Measurements from ENCODE around the gene SLC16A12. TPM values are rescaled to one million over a fixed set of nuclear protein-coding genes. Genes with fewer than 3 reads are reported as not detected.

The SLC16A12 gene
- total and polyA plus RNA-seq, 2 donors from 2014 or later, result 19.0 to 38.8 TPM

DNA sequence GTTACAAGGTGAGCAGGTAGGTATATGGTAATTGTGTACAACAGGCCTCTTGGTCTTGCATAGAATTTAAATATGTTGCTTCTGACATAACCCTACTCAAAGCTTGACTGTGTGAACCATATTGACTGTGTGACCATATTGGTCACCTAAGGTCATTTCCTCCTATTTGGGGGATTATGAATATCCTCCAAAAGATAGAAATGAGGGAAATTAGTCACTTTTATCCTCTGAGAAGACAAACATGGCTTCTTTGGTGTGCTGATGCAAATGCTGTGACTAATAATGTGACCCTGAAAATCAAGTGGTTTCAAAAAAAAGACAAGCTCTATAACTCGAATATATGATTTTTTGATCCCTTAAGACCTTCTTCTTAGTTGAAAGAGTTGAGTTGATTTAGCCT is 93.1 kb downstream of the SLC16A12 start:
- H3K4me1 ChIP-seq (ENCODE audit: control insufficient read depth in 2 of 3, insufficient read depth in 2 of 3, low read depth in 1 of 3, low read length in 3 of 3), result no peaks in the 10 kb centered on the region
- no peaks in the 10 kb centered on the region for H3K9me3 ChIP-seq (ENCODE audit: control insufficient read depth in 2 of 3, insufficient read depth in 1 of 3, low read length in 3 of 3)
- H3K27ac ChIP-seq (ENCODE audit: low read depth in 2 of 2, low read length in 2 of 2), result no peak overlapping the region
- H3K4me3 ChIP-seq (ENCODE audit: low read length in 3 of 3), result no peak overlapping the region
- DNase-seq (no peak), FAIRE-seq (no peak)
- intact Hi-C loops (cut with DNase I), result no loop called here
- no peak overlapping the region for H3K9ac ChIP-seq (ENCODE audit: low read length in 3 of 3)
- TF ChIP-seq, protein P1, sequence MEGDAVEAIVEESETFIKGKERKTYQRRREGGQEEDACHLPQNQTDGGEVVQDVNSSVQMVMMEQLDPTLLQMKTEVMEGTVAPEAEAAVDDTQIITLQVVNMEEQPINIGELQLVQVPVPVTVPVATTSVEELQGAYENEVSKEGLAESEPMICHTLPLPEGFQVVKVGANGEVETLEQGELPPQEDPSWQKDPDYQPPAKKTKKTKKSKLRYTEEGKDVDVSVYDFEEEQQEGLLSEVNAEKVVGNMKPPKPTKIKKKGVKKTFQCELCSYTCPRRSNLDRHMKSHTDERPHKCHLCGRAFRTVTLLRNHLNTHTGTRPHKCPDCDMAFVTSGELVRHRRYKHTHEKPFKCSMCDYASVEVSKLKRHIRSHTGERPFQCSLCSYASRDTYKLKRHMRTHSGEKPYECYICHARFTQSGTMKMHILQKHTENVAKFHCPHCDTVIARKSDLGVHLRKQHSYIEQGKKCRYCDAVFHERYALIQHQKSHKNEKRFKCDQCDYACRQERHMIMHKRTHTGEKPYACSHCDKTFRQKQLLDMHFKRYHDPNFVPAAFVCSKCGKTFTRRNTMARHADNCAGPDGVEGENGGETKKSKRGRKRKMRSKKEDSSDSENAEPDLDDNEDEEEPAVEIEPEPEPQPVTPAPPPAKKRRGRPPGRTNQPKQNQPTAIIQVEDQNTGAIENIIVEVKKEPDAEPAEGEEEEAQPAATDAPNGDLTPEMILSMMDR (IDR thresholded peaks at IDR 0.05; ENCODE audit: borderline replicate concordance, extremely low read depth, insufficient read depth), result no peak
- peaks cover 0 to 24% (median 6%) of the 10 kb centered on the region in 3 donors for H3K36me3 ChIP-seq (ENCODE audit: control insufficient read depth in 2 of 3, insufficient read depth in 3 of 3, low read length in 3 of 3)
- H3K27me3 ChIP-seq (ENCODE audit: control insufficient read depth, insufficient read depth, low read length), result no peaks in the 10 kb centered on the region

DNA sequence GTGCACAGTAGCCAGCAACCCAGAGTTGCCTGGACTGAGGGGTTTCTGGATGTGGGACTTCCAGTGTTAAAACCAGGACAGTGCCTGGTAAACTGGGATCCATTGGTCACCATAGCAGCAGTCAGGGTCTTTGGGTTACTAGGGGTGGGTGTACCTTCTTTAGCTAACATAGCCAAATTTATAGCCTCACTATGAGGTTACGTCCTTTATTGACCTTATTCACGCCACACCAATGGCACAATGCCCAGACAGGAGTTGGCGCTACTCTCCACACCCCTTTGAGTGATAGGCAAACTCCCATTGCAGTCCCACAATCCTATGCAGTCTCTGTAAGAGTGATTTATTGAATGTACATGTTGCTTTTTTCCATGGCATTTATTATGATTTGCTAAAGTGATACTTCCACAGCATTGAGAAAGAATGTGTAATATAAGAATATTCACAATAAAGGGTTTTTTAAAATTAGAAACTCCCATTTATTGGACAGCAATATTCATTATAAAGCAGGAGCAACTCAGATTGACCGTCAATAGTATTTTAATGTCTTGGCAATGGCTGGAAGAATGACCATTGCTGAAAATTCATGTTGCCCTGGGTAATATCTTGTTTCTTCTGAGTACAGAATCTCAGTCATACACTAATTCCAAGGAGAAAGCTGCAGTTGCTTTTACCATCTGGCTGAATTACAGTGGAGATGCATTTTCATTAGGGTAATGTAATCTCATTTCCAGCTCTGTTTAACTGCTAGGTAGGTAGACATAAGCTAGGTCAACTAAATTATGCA is 95.0 kb downstream of the SLC16A12 start:
- Histone ChIP-seq H3K4me3 (ENCODE audit: low read length in 3 of 3) (no peak overlapping the region), H3K36me3 (ENCODE audit: control insufficient read depth in 2 of 3, insufficient read depth in 3 of 3, low read length in 3 of 3) (peaks cover 0 to 24% (median 8%) of the 10 kb centered on the region in 3 donors), H3K9me3 (ENCODE audit: control insufficient read depth in 2 of 3, insufficient read depth in 1 of 3, low read length in 3 of 3) (no peaks in the 10 kb centered on the region), H3K4me1 (ENCODE audit: control insufficient read depth in 2 of 3, insufficient read depth in 2 of 3, low read depth in 1 of 3, low read length in 3 of 3) (no peaks in the 10 kb centered on the region), H3K27me3 (ENCODE audit: control insufficient read depth, insufficient read depth, low read length) (no peaks in the 10 kb centered on the region), H3K9ac (ENCODE audit: low read length in 3 of 3) (no peak overlapping the region), H3K27ac (ENCODE audit: low read depth in 2 of 2, low read length in 2 of 2) (no peak overlapping the region)
- no peak for DNase-seq
- FAIRE-seq, result no peak
- TF ChIP-seq, protein P1 (IDR thresholded peaks at IDR 0.05; ENCODE audit: borderline replicate concordance, extremely low read depth, insufficient read depth), result no peak
- intact Hi-C loops (cut with DNase I), result no loop called here

DNA sequence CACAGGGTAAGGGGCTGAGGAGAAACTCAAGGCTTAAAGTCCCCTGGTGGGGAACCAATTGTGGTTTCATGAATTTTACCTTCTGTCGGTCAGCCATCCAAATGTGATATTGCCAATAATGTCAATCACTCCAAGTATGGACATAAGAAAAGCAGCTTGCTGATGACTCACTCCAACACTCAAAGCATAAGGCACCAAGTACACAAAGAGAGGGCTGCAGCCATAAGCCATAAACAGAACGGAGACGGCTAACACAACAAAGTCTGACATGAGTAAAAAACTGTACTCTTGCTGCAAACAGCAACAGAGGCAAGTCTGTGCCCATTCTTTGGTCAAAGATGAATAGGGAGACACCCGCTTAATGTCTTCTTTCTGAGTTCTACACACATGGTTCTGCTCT is 96.9 kb downstream of the SLC16A12 start:
- intact Hi-C loops (cut with DNase I), result no loop called here
- TF ChIP-seq, protein P1 (IDR thresholded peaks at IDR 0.05; ENCODE audit: borderline replicate concordance, extremely low read depth, insufficient read depth), result no peak
- no peak for FAIRE-seq

More for the DNA sequence above, 96.9 kb downstream of the SLC16A12 start:
- no peak overlapping the region for H3K4me3 ChIP-seq (ENCODE audit: low read length in 3 of 3)
- H3K9me3 ChIP-seq (ENCODE audit: control insufficient read depth in 2 of 3, insufficient read depth in 1 of 3, low read length in 3 of 3), result no peaks in the 10 kb centered on the region
- H3K4me1 ChIP-seq (ENCODE audit: control insufficient read depth in 2 of 3, insufficient read depth in 2 of 3, low read depth in 1 of 3, low read length in 3 of 3), result peaks cover 0 to 5% (median 0%) of the 10 kb centered on the region in 3 donors
- H3K27me3 ChIP-seq (ENCODE audit: control insufficient read depth, insufficient read depth, low read length), result no peaks in the 10 kb centered on the region
- H3K9ac ChIP-seq (ENCODE audit: low read length in 3 of 3), result no peak overlapping the region
- H3K36me3 ChIP-seq (ENCODE audit: control insufficient read depth in 2 of 3, insufficient read depth in 3 of 3, low read length in 3 of 3), result peaks cover 0 to 21% (median 8%) of the 10 kb centered on the region in 3 donors
- no peak overlapping the region for H3K27ac ChIP-seq (ENCODE audit: low read depth in 2 of 2, low read length in 2 of 2)
- DNase-seq, result no peak
